Forelimb muscle (tissue), 1 donor: ENCODE data around the gene RALGAPA2. TPM values are rescaled to one million over a fixed set of nuclear protein-coding genes. Genes with fewer than 3 reads are reported as not detected.

ENCODE experiments used
- DNase-seq: peaks from one replicate; pipeline ENCODE4 v3.0.0-alpha.2; 2013; ENCODE audit warnings: low read depth
- polyA plus RNA-seq: library from polyadenylated mRNA; unstranded; fragments of 120-200 nt; gene quantifications from one replicate; pipeline ENCODE4 v1.2.1, GENCODE V29; 2013; ENCODE audit not compliant: insufficient read length

The RALGAPA2 gene
- 8.0 TPM for polyA plus RNA-seq

DNA sequence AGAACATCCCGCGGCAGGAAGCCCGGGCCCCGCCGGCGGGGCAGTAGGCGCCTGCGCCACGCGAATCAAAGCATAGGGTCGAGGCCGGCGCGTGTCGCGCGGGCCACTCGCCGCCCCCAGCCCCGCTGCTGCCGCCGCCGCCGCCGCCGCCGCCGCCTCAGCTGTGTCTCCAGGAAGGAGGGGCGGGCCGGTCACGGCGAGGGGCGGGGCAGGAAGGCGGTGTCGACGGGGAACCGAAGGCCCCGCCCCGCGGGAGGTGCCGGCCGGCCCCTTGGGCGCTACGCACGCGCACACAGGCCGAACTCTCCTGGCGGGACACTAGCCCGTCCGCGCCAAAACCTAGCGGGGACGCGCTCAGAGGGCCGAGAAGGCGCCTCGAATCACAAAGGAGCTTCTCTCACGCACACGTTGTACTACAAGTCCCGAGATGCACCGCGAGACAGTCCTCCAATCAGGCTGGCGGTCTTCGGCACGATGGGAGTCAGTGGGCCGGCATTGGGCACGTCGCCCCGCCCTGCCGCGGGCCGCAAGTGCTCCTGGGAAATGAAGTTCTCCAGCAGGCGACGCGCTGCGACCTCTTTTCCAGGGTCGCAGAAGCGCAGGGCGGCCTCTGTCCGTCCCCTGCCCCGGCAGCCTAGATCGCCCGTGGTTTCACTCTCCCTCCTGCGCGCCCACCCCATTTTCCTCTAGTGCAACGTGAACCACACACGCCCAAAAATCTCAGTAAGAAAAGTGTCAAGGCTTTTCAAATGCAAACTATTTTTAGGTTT, at the start of gene RALGAPA2:
RALGAPA2 (minus strand) TSS at position 171 of the 770 bp plus-strand sequence; CDS start at position 7, 164 bp downstream.
- peak; percentile 96 for DNase-seq

DNA sequence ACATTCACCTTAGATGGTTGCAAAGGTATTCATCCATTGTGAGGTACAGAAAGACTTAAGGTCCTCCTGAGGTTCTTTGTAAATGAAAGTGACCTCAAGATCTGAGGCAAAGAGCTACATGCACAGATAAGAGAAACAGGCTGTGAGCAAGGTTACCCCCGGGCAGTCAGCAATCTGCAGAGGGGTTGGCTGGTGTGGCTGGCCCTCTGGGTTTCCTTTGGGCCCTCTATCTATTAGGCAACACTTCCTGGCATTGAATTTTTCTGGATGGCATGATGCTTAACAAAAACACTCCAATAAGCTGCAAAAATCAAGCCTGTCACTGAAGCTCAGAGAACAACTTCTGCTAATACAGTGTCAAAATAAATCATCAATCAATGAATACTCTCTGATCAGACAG, 48.9 kb upstream of the RALGAPA2 start:
- no peak for DNase-seq

DNA sequence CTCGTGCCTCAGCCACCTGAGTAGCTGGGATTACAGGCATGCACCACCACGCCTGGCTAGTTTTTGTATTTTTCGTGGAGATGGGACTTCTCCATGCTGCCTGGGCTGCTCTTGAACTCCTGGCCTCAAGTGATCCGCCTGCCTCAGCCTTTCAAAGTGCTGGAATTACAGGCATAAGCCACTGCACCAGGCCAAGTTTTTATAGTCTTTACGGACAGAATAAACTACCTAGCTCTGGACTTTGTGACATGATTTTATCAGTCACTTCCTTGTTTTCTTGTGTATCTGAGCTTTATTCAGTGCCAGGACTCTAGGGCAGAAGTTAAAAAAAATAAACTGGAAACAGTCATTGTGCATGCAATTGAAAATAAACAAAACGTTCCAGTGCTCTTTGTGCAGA, 46.7 kb upstream of the RALGAPA2 start:
- DNase-seq: no peak

DNA sequence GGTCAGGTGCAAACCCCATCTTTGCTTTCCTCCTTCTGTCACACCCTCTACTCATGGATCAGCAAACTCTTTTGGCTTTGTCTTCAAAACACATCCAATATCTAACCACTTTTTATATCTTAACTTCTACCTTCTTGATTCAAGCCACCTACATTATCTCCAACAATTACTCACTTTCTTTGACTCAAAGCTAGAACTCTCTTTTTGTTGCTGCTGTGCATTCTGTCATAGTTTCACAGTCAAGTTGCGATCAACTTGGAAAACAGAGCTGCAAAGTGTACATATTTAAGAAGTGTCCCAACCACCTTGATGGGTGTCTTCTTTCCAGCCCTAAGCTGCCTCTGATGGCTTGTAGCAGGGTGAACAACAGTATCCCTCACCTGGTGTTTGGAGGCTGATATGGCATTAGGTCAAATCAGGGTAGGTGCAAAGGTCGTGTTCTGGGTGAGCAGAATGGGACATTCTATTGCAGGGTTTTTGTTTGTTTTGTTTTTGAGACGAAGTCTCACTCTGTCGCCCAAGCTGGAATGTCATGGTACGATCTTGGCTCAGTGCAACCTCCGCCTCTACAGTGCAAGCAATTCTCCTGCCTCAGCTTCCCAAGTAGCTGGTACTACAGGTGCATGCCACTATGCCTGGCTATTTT, 43.4 kb upstream of the RALGAPA2 start:
- no peak for DNase-seq

DNA sequence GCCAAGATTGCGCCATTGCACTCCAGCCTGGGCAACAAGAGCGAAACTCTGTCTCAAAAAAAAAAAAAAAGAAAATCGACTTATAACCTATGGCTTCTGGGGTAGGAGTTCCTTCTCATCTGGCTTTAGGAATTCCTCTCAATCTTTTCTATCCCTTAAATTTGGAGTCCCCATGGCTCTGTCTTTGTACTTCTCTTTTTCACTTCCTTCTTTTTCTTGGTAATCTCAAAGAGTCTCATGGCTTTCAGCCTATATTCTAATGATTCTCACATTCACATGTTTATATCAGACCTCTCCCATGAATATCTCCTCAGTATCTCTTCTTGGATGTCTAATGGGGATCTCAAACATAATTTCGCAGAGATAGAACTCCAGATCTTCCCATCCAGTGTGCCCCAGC, 42.8 kb upstream of the RALGAPA2 start:
- DNase-seq: no peak

DNA sequence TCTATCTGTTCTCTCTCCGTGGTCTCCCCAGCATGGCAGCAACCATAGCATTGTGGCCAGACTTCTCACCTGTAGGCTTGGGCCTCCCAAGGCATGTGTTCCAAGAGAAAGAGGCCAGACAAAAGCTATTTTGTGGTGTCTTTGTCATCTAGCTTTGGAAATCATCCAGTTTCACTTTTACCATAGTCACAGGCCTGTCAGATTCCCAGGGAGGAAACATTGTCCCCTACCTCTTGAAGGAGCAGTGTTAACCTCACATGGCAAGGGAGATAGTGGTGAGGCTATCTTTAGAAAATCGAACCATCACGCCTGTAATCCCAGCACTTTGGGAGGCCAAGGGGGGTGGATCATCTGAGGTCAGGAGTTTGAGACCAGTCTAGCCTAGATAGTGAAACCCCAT, 42.3 kb upstream of the RALGAPA2 start:
- no peak for DNase-seq

DNA sequence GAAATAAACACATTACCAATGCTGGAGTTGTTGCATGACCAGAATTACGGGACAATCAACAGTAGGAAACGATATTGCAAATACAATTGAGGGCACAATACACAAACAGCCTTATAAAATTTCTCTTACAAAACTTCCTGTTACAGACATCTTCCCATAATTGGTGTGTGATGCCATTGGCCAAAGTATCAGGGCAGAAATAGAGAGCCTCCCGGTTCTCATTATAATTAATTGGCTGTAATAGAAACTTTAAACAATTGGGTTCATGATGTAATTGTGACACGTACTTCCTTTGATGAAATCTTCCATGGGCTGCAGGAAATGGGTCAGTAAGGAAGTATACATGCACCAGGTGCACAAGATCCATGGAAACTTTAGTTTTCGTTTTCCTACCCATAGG, 40.3 kb upstream of the RALGAPA2 start:
- no peak for DNase-seq

DNA sequence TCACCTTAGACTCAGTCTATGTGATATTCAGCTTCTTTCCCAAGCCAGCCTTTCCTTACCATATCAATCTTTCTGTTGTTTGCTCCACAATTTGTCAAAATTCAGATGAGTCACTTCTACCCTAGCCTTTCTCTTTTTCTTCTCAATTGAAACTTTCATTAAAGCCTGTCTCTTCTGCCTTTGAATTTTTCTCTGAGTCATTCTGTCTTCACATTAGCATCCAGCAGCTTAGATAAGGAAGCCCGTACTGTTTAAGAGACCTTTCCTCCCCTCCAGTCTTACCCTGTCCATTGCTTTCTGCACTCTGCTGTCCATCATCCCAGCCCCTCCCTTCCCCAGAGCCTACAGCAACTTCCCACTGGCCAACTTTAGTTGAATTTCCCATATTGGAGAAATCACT, 34.9 kb upstream of the RALGAPA2 start:
- DNase-seq: no peak

DNA sequence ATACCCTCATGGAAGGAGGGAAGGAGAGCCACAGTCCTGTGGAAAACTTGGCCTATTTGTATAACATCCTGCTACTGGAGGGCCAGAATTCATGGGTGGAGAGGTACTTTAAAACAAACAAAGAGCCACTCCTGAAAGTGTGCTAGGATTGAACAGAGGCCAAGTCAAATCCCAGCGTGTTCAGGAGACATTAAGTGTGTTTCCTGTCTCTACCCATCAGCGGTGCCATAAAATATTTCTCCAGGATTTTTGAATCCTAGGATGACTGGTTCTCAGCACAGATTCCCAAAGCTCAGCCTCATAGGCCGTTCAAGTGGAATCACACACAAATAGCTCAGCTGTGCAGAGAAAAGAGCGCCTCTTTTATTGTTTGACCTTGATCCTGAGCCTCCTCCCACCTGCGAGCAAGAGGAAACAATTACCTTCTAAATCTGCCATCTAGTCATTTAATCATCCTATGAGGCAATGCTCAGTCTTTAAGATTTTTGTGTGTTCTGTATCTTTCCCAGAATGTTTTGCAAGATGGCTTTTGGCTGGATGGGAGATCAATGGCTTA, 31.8 kb upstream of the RALGAPA2 start:
- DNase-seq: no peak

DNA sequence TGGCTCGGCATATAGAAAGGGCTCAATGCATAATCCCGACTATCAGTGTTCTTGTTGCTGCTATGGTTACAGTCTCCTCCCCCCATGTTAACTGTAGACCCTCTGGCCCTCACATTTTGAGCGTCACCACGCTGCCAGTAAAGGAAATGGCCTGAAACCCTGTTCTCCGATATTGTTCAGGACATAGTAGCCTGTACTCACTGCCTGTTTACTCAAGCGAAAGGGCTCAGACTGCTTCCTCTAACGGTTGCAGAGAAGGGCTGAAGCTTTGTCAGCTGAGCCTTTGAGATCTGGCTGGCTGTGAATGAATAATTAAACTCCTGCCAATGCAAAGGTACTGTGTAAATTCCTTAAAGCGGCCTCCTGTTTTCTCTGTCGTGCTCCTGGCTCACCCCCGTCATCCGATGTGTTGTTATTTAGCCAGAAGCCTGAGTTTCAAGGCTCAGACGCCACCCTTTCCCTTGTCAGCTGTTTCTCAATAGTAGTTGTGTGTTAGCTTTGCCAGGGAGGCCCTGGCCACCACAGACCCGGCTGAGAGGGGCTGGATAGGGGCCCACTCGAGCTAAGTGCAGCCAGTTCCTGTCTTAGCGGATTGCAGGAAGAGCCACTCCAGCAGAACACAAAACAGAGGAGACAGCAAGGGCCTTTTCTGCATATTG, 31.2 kb upstream of the RALGAPA2 start:
- DNase-seq: peak; percentile 41

DNA sequence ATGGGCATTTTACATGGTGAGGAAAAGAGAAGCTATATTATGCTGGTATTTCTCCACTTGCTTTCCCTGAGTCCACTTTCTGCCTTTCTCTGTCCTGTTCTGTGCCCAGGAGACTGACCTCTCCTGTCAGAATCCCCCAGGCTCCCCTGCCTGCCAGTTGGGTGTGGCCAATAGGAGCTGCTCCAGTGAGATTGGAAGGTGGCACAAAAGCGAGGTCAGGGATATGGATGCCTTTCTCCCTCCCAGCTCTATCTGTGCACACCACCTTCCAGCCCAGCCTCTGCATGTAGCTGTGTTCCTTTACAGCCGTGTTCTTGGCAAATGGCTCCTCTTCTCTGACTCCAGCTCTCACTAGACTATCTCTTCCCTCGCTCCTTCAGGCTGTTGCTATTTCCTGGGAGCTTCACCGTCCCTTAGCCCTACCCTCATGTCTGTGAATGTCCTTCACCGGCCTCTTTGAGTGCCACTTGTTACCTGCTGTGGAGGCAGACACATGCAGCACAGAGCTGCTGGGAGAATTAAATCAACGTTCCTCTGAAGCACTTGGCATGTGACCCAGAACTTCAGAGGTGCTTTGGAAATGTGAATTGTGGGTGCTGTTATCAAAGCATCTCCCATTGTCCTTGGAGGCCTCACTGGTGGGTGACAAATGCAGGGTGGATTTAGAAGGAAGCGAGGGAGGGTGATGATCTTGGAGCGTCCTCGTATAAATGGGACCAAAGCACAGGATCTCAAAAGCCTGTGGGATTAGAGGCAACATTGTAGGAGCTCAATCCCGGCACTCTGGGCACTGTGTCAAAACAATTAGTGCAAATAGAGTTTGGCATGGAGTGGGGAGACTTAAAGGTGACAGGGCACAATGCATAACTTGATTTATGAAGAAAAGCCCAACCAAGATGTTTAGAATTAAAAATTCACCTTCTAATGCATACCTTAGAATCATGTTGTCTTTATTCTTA, 28.9 kb upstream of the RALGAPA2 start:
- DNase-seq: no peak

DNA sequence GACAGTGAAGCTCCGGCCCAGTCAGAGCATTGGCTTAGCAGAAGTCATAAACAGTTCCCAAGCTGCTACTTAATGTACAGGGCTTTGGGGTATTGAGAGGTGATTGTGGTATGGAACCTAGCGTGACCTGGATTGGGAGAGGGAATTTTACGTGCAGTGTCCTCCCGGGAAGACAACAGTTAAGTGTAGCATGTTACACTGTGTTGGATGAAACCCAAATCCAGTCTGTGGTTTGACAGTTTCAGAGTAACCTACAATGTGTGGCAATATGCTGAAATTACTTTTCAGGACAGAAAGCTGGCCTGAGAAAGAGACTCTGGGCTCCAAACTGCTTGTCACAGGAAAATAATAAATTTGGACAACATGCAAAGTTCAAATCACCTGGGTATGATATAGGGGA, 28.1 kb upstream of the RALGAPA2 start:
- DNase-seq: no peak

DNA sequence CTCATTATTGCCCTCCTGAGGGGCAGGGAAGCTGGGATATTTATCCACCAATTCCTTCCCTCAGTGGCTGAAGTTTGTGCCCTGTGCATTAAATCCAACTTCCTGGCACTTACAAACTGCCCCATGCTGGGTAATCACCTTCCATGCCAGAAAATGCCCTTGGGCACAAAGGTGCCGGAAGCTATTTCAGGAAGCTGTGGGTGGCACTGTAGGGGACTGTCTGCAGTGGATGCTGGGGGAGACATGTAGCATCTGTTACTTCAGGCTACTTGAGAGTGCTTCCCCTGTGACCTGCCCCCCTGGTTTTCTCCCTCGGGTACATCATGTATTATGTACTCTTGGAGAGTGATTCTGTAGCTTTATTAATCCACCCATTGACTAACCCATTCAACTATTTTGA, 24.7 kb upstream of the RALGAPA2 start:
- no peak for DNase-seq

DNA sequence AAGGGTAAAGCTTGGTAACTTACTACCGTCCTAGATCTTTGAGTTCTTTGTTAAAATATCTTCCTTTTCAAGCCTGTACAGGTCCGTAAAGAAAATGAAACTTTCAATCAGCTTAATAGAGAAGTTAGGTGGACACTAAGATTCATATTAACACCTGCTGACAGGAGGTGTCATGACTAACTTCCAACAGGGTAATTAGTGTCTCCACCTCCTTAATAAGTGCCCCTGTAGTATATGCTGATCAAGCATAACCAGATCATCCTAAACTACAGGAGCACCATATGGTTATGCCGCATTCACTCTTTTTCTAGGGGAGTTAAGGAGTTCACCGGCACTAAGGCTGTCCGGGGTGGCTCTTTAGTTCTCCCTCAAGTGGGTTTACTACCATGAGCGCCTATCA, 23.9 kb upstream of the RALGAPA2 start:
- DNase-seq: no peak

DNA sequence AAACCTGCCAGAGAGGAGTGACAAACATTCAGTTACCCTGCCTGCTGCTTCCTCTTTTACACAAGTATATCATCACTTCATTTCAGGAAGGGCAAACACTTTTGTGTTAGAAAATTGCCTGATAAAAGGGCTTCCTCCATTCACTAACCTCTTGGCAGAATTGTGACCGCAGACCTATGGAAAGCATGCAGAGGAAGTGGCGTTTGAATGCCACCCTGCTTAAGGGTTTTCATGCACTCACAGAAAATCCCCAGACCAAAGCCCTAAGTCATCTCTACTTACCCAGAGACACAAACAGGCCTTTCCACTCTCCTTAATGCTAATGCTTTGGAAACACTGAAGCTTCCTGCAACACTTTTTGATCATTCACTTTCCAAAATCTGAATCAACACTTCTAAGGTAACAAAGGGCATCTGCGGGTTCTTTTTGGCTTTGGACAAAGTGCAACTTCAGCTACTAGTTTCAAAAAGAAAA, 22.1 kb upstream of the RALGAPA2 start:
- no peak for DNase-seq

DNA sequence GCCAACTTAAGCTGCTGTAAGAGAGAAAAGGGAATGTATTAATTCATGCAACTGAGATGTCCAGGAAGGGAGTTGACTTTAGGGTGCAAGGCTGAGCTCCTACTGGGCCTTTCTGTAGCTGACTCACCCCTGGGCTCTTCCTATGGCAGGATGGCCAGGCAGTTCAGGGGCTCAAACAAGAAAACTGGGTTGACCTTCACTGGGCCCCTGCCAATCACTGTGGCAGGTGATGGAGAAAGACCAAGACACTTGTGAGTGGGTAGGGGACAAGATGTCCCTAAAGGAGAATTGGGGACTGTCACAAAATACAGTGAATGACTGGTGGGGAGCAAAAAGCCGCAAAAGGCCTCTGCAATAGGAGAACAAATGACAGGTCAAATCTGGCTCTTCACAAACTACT, 21.5 kb upstream of the RALGAPA2 start:
- no peak for DNase-seq

DNA sequence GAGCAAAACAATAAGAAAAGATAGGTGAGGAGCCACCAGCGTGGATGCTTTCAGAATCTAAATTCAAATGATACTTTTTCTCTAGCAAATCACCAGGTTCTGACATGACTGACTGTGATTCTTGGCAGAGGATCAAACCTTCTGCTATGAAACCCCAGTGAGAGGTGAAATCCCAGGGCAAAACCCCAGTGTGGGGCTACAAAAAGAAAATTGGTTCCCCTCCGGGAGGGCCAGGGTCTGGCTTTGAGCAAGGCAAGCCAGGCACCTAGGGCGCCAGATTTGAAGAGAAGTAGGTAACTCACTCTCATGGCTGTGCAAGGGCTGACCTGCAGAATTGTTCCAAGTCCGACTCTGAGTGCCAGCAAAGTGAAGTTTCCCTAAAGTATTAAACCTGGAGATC, 20.2 kb upstream of the RALGAPA2 start:
- DNase-seq: no peak

DNA sequence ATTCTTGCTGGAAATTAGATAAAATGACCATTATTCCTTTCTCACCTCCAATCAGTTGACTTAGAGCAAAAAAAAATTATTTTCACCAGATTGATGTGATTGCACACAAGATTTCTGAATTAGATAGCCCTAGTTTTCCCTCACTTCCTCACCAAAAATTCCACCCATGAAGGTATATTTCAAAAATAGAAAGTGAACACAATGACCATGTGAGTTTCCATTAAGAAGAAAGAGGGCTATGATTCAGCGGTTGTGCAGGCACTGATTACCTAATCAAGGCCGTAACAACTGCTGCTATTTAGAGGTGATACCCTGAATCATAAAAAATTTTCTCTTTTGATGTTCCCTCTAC, 19.5 kb upstream of the RALGAPA2 start:
- no peak for DNase-seq

DNA sequence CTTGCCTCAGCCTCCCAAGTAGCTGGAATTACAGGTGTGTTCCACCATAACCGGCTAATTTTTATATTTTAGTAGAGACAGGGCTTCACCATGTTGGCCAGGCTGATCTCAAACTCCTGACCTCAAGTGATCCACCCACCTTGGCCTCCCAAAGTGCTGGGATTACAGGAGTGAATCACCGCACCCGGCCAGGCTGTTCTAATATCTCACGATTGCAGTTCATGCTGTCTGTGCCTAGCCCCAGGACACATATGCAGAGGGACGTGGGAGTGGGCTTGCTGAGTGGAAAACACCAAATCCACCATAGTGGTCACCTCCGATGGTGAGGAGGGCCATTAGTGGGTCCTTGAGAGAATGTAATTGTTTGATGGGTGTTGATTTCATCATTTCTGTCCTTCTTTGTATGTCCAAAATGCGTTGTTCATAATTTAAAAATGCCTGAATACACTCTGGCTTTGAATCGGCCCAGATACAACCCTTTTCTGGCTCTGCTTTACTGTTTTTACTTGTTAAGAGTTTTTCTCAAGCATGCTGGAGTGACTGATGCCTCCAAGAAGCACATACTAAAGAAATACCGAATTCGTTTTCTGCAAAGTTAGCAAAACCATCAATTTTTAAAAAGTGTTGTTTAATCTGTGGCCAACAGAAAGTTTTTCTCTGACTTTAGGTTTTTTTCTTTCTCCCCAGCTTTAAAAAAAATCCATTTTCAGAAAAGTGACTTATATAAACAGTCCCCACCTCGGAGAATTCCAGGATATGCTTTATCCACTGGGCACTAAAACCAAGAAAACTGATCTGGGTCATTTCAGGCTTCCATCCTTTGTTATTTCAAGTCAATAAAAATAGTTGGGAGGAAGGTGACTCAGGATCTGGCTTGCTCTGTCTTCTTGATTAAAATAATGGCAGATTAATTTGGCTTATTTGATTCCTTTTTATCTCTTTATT, 18.8 kb upstream of the RALGAPA2 start:
- no peak for DNase-seq

DNA sequence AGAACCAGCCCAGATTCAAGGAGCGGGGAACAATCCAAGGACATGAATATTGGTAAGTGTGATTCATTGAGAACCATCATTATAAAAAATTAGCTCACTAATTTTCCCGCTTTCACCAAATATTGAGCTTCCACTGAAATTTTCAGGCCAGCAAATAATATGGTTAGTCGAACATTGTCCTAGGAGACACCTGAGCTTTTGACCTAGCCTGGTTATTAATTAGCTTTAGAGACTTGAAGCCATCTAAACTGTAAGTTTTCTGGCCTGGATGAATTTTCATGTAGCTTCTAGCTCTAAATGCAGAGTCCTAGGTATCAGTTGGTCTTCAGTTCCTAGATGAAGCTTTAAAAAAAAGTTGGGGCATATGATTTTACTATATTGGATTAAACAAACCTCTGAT, 17.1 kb upstream of the RALGAPA2 start:
- no peak for DNase-seq
